ENCODE results near the gene TARS3.

DNA sequence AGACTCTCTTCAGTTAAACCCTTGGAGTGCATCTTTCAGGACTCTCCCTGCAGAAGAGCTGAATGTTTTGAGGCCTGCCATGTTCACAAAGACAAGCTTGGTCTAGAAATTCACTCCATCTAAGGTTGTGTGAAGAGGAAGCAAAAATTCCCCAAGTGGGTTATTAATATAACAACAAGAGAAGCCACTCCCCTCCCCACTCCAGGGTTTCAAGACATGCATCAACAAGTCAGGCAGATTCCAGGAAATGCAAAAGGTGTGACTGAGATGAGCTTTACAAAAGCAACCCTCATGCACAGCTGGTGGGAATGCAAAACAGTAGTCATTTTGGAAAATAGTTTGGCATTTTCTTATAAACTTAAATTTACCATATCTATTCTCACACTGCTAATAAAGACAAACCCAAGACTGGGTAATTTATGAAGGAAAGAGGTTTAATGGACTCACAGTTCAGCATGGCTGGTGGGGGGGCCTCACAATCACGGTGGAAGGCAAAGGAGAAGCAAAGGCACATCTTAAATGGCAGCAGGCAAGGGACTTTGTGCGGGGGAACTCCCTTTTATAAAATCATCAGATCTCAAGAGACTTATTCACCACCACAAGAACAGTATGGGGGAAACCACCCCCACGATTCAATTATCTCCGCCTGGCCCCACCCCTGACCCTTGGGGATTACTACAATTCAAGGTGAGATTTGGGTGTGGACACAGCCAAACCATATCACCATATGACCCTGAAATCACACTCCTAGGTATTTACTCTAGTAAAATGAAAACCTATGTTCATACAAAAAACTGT, 31.3 kb downstream of the TARS3 start:
- TF ChIP-seq REST (IDR thresholded peaks at IDR 0.05; ENCODE audit: insufficient read depth in 1 of 2, low read depth in 2 of 2, low read length in 2 of 2) (no peak), POLR2AphosphoS5 (IDR thresholded peaks at IDR 0.05; ENCODE audit: low read depth, low read length) (no peak), TAF1 (IDR thresholded peaks at IDR 0.05; ENCODE audit: borderline replicate concordance, insufficient read depth, low read length) (no peak), SIN3A (IDR thresholded peaks at IDR 0.05; ENCODE audit: borderline replicate concordance, insufficient read depth, low read length) (no peak)

Data from PFSK-1 (cell line).